Stimulated activated CD8-positive, alpha-beta memory T cell treated with anti-CD3 and anti-CD28 coated beads, Interleukin-4, amount 100 ng/mL, for 48 hours (primary cell): ENCODE data around the gene PRSS12.
"Not testable (repeated sequence)": the region's sequence is repeated elsewhere in the genome, so short reads cannot be mapped to it uniquely, and the experiment has no call there.

ENCODE experiments used
- DNase-seq: peaks from one replicate; pipeline ENCODE4 v3.0.0-alpha.2; 2020

PRSS12 gene, protein sequence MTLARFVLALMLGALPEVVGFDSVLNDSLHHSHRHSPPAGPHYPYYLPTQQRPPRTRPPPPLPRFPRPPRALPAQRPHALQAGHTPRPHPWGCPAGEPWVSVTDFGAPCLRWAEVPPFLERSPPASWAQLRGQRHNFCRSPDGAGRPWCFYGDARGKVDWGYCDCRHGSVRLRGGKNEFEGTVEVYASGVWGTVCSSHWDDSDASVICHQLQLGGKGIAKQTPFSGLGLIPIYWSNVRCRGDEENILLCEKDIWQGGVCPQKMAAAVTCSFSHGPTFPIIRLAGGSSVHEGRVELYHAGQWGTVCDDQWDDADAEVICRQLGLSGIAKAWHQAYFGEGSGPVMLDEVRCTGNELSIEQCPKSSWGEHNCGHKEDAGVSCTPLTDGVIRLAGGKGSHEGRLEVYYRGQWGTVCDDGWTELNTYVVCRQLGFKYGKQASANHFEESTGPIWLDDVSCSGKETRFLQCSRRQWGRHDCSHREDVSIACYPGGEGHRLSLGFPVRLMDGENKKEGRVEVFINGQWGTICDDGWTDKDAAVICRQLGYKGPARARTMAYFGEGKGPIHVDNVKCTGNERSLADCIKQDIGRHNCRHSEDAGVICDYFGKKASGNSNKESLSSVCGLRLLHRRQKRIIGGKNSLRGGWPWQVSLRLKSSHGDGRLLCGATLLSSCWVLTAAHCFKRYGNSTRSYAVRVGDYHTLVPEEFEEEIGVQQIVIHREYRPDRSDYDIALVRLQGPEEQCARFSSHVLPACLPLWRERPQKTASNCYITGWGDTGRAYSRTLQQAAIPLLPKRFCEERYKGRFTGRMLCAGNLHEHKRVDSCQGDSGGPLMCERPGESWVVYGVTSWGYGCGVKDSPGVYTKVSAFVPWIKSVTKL

DNA sequence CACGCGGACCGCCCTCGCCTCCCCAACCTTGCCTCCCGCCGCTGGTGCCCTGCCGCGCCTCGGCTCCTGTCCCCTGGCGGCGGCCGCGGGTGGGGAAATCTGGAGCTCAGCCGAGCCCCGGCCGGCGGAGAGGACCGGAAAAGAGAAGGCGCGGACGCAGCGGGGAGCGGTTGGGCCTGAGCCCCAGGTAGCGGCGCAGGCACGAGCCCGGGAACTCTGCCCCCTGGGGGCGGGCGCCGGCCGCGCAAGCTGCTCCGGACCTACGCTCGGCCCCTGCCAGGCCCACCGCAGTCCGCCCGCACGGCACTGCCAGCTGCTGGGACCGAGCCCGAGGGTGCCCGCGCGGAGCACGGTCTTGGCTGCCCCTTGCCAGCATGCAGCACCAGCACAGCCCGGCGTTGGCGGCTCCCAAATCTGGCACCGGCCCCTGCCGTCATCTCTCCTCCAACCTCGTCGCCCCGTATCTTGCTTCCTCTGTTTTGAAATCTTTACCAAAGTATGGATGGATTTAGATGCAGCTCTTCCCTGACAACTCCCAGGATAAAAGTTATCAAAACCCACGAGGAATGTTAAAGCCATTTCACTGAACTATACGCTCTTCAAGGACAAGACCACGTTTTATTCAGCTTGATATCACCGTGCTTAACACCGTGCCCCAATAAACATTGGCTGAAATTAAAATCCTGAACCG is at the start of gene PRSS12:
PRSS12 (minus strand) TSS at position 161 of the 691 bp plus-strand sequence. CDS start 283 bp downstream, outside the sequence.
- DNase-seq, result peak; percentile 81

GRCh38 chr4:118400356-118400755 is 47.6 kb upstream of the PRSS12 start:
- DNase-seq, result no peak

- not testable (repeated sequence) for DNase-seq
These were observed 47.1 kb upstream of the PRSS12 start for GRCh38 chr4:118399883-118400282.

GRCh38 chr4:118398226-118399090 is 45.7 kb upstream of the PRSS12 start:
- DNase-seq, result no peak

GRCh38 chr4:118397623-118397979 is 44.8 kb upstream of the PRSS12 start:
- DNase-seq, result no peak

GRCh38 chr4:118396881-118397622 is 44.2 kb upstream of the PRSS12 start:
- DNase-seq, result no peak

DNA sequence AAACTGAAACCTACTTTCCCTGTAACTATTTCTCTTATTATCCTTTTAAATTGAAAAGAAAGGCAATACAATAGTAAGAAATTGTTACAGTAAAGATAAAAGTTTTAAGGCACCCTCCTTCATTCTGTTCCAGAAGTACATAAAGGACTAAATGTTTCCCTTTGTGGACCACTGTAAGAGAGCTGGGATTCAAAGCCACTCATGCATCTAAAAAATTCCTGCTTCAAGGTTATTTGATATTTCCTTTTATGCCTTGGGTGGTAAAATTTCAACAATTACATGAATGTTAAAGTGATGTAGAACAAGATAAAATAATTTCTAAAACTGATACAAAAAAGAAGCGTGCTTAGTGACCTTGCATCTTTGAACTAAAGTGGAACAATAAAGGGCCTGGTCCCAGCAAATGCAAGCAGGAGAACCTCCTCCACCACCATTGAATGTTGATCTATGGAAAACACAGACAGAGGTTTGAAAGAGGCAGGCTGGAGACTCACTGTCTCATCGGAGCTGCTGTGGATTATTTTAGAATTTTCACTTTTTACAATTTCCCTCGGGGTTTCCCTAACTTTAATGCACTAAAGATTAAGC is 42.3 kb upstream of the PRSS12 start:
- DNase-seq, result no peak

- DNase-seq, result not testable (repeated sequence)
These were observed 39.7 kb upstream of the PRSS12 start for GRCh38 chr4:118392509-118392908.

DNA sequence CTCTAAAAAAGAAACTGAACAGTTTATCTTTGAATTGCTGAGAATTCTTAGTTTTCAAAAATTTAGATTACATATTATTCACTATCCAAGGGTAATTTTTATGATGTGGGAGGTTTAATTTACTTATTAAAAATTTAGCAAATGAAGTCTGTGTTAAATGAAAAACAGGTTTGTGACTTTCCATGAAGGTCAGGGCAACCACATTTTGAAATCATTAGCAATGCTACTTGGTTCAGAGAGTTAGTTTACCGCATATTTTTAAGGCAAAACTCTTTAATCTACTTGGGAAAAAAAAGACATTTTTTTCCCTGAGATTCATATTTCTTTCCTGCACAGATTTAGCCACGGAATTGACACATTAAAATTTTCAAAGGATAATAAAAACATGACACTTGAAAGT is 37.3 kb upstream of the PRSS12 start:
- DNase-seq, result no peak

- DNase-seq, result no peak
These were observed 36.9 kb upstream of the PRSS12 start for GRCh38 chr4:118389721-118390120.

DNA sequence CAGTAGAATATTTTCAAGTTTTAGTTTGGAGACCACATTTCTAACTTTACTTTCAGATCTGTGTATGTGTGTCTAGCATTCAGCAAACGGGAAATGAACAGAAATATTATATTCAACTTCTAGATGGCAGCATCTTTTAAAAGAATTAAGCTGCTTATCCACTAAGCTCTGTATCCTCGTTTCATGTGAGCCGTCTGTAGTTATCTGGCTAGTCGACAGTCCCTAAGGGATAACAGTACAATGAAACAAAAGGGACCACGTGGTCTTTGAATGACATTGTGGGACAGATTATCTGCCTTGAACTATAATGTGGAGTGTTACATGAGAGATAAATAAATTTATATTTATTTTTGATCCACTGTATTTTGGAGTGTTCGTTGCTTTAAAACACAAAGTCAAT is 35.8 kb upstream of the PRSS12 start:
- DNase-seq, result no peak

DNA sequence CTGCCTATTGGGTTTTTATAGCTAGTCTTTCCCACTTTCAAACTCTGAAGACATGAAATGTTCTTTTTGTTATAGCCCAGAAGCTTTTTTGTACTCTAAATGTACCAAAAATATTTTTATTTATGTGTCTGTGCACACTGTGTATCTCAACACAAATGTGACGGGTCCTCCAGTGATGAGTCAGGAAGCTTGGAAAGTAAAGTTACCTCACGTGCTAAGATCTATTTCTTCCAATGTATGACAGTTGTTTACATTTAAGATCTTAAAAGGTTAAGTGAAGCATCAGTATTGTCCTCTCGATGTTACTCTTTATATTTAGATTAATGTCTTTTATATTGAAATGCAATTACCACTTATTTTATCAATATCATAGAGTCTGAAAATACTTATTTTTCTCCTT is 29.1 kb upstream of the PRSS12 start:
- no peak for DNase-seq

DNA sequence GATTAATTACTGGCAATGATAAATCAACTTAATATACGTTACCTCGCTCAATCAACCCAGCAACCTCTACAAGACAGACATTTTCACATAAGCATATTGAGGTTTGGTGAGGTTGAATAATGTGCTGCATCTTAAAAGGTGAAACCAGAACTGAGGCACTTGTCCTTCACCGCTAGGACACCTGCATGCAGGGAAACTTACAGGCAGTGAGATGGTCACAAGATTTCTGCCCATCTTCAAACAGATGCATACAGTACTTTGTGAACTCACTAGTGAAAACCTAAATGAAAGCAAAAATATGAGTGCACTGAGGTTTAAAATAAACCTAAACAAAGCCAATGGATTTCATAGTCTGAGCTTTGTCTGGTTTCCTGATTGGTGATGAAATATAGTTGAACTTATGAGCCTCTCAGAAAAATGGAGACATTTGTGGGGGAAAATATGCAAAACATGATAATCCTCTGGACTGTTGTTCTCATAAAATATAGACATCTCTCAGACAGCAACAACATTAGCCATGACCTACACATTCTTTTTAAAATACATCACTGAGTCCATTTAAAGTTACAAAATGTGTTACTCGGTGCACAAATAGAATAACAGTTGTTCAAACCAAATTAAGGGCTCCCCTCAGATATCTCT is 20.9 kb upstream of the PRSS12 start:
- no peak for DNase-seq

DNA sequence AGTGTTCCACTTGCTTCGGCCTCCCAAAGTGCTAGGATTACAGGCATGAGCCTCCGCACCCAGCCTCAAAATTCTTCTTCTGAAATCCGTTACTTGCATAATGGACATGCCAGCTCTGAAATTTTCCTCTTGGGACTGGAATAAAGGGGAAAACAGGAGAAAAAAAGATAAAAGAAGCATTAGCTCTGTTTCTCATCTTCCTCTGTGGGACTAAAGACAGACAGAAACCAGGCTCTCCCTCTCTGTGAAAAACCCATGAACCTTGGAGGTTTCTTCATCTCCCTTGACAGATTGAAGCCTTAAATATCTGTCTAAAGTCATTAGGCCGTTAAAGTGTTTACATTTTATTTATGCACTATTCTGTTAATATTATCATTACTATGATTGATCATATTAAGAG is 19.4 kb upstream of the PRSS12 start:
- no peak for DNase-seq

DNA sequence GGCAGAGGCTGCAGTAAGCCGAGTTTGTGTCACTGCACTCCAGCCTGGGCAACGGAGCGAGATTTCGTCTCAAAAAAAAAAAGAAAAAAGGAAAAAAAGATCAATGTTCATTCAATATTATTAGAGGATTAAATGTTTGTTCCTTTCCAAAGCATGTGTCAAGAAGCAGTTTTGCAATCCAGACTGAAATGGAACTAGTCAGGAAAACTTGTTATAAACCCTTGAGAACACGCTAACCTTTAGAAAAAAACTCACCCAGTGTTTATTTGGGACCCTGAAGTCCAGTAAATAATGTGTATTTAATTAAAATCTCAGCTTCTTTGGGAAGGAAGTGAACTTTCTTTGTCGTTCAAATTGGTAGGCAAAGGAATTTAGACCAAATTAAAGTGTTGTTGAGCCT is 16.4 kb upstream of the PRSS12 start:
- DNase-seq, result no peak

GRCh38 chr4:118367872-118368271 is 15.1 kb upstream of the PRSS12 start:
- no peak for DNase-seq

DNA sequence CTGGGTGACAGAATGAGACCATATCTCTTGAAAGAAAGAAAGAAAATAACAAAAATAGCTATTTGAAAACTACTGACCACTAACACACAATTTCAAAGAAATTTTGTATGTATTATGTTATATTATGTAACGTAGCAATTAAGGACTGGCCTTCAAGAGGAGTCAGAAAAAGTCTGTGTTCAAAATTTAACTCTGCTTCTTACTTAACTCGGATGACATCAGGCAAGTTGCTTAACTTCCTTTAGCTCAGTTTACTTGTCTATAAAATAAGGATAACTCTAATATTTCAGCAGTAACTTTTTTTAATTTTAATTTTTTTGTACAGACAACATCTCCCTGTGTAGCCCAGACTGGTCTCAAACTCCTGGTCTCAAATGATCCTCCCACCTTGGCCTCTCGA is 14.6 kb upstream of the PRSS12 start:
- no peak for DNase-seq

GRCh38 chr4:118363166-118363565 is 10.4 kb upstream of the PRSS12 start:
- no peak for DNase-seq

- no peak for DNase-seq
These were observed 8.4 kb upstream of the PRSS12 start for GRCh38 chr4:118361192-118361591.

- DNase-seq, result no peak
These were observed 7.3 kb upstream of the PRSS12 start for GRCh38 chr4:118360106-118360505.

- DNase-seq, result no peak
These were observed 4.8 kb upstream of the PRSS12 start for GRCh38 chr4:118357601-118358000.
